K562 (cell line): ENCODE measurements around the gene FBLN2. TPM values are rescaled to one million over a fixed set of nuclear protein-coding genes. Genes with fewer than 3 reads are reported as not detected.
A peak's percentile ranks its signal among the peaks of the same experiment; 100 is the strongest.

Source experiments
- ATAC-seq: fragments of 200-7000 bp; cut with Tn5 transposase; 3 replicates; pipeline ENCODE4 v1.9.1; 2020; ENCODE audit warnings: moderate library complexity
- BruUV-seq: library from RNA; stranded (reverse); fragments of 400-500 nt; replicated peaks from 2 replicates; lab custom pipeline; 2021; lab: Mats Ljungman, UMichigan
- CTCF ChIA-PET: fragments of 300-600 bp; formaldehyde crosslinking; extraction: SDS; loops from one replicate; lab custom pipeline; 2021; ENCODE audit warnings: low intra/inter-chr PET ratio; lab: Yijun Ruan, JAX
- POLR2A ChIA-PET: fragments of 300-600, 350-650 bp; sonication (Branson Sonifier 250); formaldehyde crosslinking; extraction: SDS; loops from one replicate; lab custom pipeline; 2021; ENCODE audit warnings: antibody characterized with exemption, inconsistent platforms; lab: Yijun Ruan, JAX
- DNase-seq, 4 experiments: peaks; one replicate each; pipeline versions ENCODE4 v3.0.0 to v3.0.0-alpha.2; 2011 to 2018; ENCODE audit warnings: low spot score in 3 of 4, mixed read lengths in 3 of 4; ENCODE audit errors: extremely low read depth in 1 of 4
- FAIRE-seq: peaks from 2 replicates; lab custom pipeline; 2011; peaks lifted over from hg19 to GRCh38; lab: Jason Lieb, UNC
- H2AFZ ChIP-seq: 2 replicates; pipeline ENCODE4 v1.6.0; 2011; ENCODE audit warnings: low read depth, low read length, control low read depth, inconsistent platforms
- H3K27ac ChIP-seq: fragments of 200-600 bp; 3 replicates; pipeline ENCODE4 v1.8.0; 2011; ENCODE audit warnings: low read depth, mild to moderate bottlenecking, control low read depth, inconsistent platforms, low read length, moderate library complexity, mixed read lengths; ENCODE audit errors: extremely low read depth
- H3K27me3 ChIP-seq, 2 experiments: fragments of 300-600 bp in 1 of 2; 2 replicates in 1 of 2; 3 replicates in 1 of 2; pipeline versions ENCODE4 v1.6.0 to v1.8.0; 2011; ENCODE audit warnings: inconsistent platforms in 2 of 2, low read length in 2 of 2, mild to moderate bottlenecking in 1 of 2, mixed read lengths in 1 of 2, moderate library complexity in 1 of 2; ENCODE audit not compliant: control insufficient read depth in 2 of 2, insufficient read depth in 2 of 2
- H3K36me3 ChIP-seq: fragments of 300-600 bp; 3 replicates; pipeline ENCODE4 v1.8.0; 2011; ENCODE audit warnings: mild to moderate bottlenecking, low read length, inconsistent platforms; ENCODE audit not compliant: control insufficient read depth, insufficient read depth
- H3K4me1 ChIP-seq, 2 experiments: fragments of 200-600 bp in 1 of 2; replicated peaks in 1 of 2; 2 replicates in 1 of 2; 3 replicates in 1 of 2; pipeline versions ENCODE4 v1.5.1 to v1.8.0; 2011; ENCODE audit warnings: inconsistent platforms in 2 of 2, low read length in 2 of 2, mild to moderate bottlenecking in 1 of 2, mixed read lengths in 1 of 2, moderate library complexity in 1 of 2; ENCODE audit not compliant: control insufficient read depth in 2 of 2, insufficient read depth in 2 of 2
- H3K4me2 ChIP-seq: 2 replicates; pipeline ENCODE4 v1.6.1; 2011; ENCODE audit warnings: low read length, control low read depth, inconsistent platforms, mixed read lengths; ENCODE audit not compliant: insufficient read depth
- H3K4me3 ChIP-seq: fragments of 200-600 bp; sonication (generic), shearing (Covaris generic); 2 replicates; pipeline ENCODE4 v1.5.1; 2016; ENCODE audit warnings: control low read depth, inconsistent platforms
- H3K79me2 ChIP-seq: fragments of 200-600 bp; 3 replicates; pipeline ENCODE4 v1.8.0; 2011; ENCODE audit warnings: low read length, inconsistent platforms; ENCODE audit not compliant: control insufficient read depth, insufficient read depth
- H3K9ac ChIP-seq, 2 experiments: 2 replicates each; pipeline versions ENCODE4 v1.6.0 to v1.6.1; 2011; ENCODE audit warnings: low read depth in 2 of 2, low read length in 2 of 2, control low read depth in 1 of 2, inconsistent platforms in 1 of 2, mild to moderate bottlenecking in 1 of 2, mixed read lengths in 1 of 2; ENCODE audit not compliant: insufficient read depth in 1 of 2
- H3K9me1 ChIP-seq: one replicate; pipeline ENCODE4 v1.6.0; 2011; ENCODE audit warnings: inconsistent platforms, mild to moderate bottlenecking, low read length, moderate library complexity; ENCODE audit not compliant: control insufficient read depth, insufficient read depth
- H3K9me3 ChIP-seq: replicated peaks from 2 replicates; pipeline ENCODE4 v1.5.1; 2011; ENCODE audit warnings: low read depth, low read length, inconsistent platforms; ENCODE audit not compliant: control insufficient read depth, insufficient read depth
- H4K20me1 ChIP-seq: replicated peaks from 2 replicates; pipeline ENCODE4 v1.6.1; 2011; ENCODE audit warnings: low read length, inconsistent platforms, mixed read lengths; ENCODE audit not compliant: control insufficient read depth, insufficient read depth
- DMBX1 ChIP-seq: fragments of 250-450 bp; sonication (Bioruptor Pico); IDR thresholded peaks from 2 replicates; pipeline ENCODE4 v1.8.0; 2022; ENCODE audit warnings: inconsistent platforms, mild to moderate bottlenecking, moderate library complexity, borderline replicate concordance
- FOXJ2 ChIP-seq: fragments of 200-800 bp; sonication (Bioruptor generic); IDR thresholded peaks from 2 replicates; pipeline ENCODE4 v1.6.1; 2016; ENCODE audit warnings: missing genetic modification characterization, missing compliant biosample characterization
- FOXM1 ChIP-seq, 2 experiments: fragments of 450-650 bp in 1 of 2; sonication (generic) in 1 of 2; formaldehyde crosslinking in 1 of 2; IDR thresholded peaks; 2 replicates each; pipeline versions ENCODE4 v1.6.1 to v1.9.0; 2017 to 2022; ENCODE audit warnings: low read depth in 2 of 2, mild to moderate bottlenecking in 2 of 2, missing genetic modification reagents in 1 of 2, moderate library complexity in 1 of 2
- FOXP1 ChIP-seq: sonication (generic); formaldehyde crosslinking; IDR thresholded peaks from 2 replicates; pipeline ENCODE4 v1.8.0; 2022; ENCODE audit warnings: mild to moderate bottlenecking, missing genetic modification reagents
- ILF3 ChIP-seq: fragments of 450-650 bp; IDR thresholded peaks from 2 replicates; pipeline ENCODE4 v1.6.1; 2018; ENCODE audit warnings: antibody characterized with exemption, mild to moderate bottlenecking, moderate library complexity, borderline replicate concordance
- KDM1A ChIP-seq, 2 experiments: fragments of 450-650 bp; IDR thresholded peaks; 2 replicates each; pipeline ENCODE4 v1.6.1; 2016; ENCODE audit warnings: mild to moderate bottlenecking in 2 of 2
- MEIS2 ChIP-seq: fragments of 450-650 bp; IDR thresholded peaks from 2 replicates; pipeline ENCODE4 v1.6.1; 2014; ENCODE audit warnings: mild to moderate bottlenecking; ENCODE audit not compliant: partially characterized antibody
- SLC30A9 ChIP-seq: fragments of 250-450 bp; sonication (Bioruptor Pico); IDR thresholded peaks from 2 replicates; pipeline ENCODE4 v1.8.0; 2022; ENCODE audit warnings: mild to moderate bottlenecking, moderate library complexity
- SMAD2 ChIP-seq: fragments of 150-350 bp; IDR thresholded peaks from 2 replicates; pipeline ENCODE4 v1.6.1; 2014; ENCODE audit warnings: low read depth, mild to moderate bottlenecking, low read length
- ZBTB40 ChIP-seq, 2 experiments: fragments of 450-650 bp in 1 of 2; sonication (generic) in 1 of 2; formaldehyde crosslinking in 1 of 2; IDR thresholded peaks; 2 replicates each; pipeline versions ENCODE4 v1.7.1 to v1.9.0; 2016 to 2022; ENCODE audit warnings: inconsistent platforms in 1 of 2, mild to moderate bottlenecking in 1 of 2, missing genetic modification reagents in 1 of 2
- ZNF140 ChIP-seq: fragments of 250-450 bp; sonication (Bioruptor Pico); IDR thresholded peaks from 2 replicates; pipeline ENCODE4 v1.8.0; 2021; ENCODE audit warnings: moderate library complexity, mild to moderate bottlenecking, inconsistent platforms
- WGBS: fragments of 100-300 bp; shearing (Covaris generic); methylation state at CpG from one replicate; pipeline ENCODE4 v1.1.6; 2016; ENCODE audit warnings: low coverage, mixed read lengths; ENCODE audit not compliant: insufficient coverage; ENCODE audit errors: missing lambda C conversion rate; 5-methylcytosine and 5-hydroxymethylcytosine counted together
- in situ Hi-C: fragments of 300-500 bp; cut with MboI; formaldehyde crosslinking; loops from 4 replicates; pipeline ENCODE4 v1.15.0; 2018; ENCODE audit warnings: inconsistent platforms, mixed read lengths
- intact Hi-C: fragments of 100-400 bp; cut with micrococcal nuclease; formaldehyde crosslinking; loops from 2 replicates; pipeline ENCODE4 v1.14.2; 2022
- polyA plus RNA-seq, 8 experiments: library from polyadenylated mRNA; depleted of rRNA in 4 of 8; stranded (reverse) in 5 of 8; unstranded in 3 of 8; fragments of >200 nt; fragmentation: Nextera tagmentation in 2 of 8; fragmentation: Illumina TruSeq in 1 of 8; extraction: Ambion mirVana in 2 of 8; extraction: Trizol in 1 of 8; gene quantifications; 2 replicates each; pipeline versions ENCODE4 v1.2.1 to v1.2.3, GENCODE V29; 2011 to 2014; ENCODE audit warnings: inconsistent platforms in 1 of 8, missing spikeins in 1 of 8
- total RNA-seq, 7 experiments: library from RNA; depleted of rRNA in 6 of 7; stranded (reverse); fragments of >200 nt in 6 of 7; fragmentation: Illumina TruSeq in 2 of 7; extraction: Trizol in 2 of 7; gene quantifications; 2 replicates each; pipeline versions ENCODE4 v1.2.1 to v1.2.3, GENCODE V29; 2011 to 2021; ENCODE audit warnings: low replicate concordance in 1 of 7
- TF ChIP-seq, protein P1 (sequence below), 2 experiments: fragments of 200-800 bp in 1 of 2; sonication (Bioruptor generic) in 1 of 2; sonication (generic) in 1 of 2; formaldehyde crosslinking in 1 of 2; IDR thresholded peaks in 1 of 2; conservative IDR thresholded peaks in 1 of 2; 2 replicates each; pipeline versions ENCODE4 v1.5.0 to v1.6.1; 2016 to 2020; ENCODE audit warnings: missing compliant biosample characterization in 1 of 2, missing genetic modification characterization in 1 of 2, missing genetic modification reagents in 1 of 2

FBLN2 gene
- total and polyA plus RNA-seq, 9 of the 15 experiments (the other 6 are each of a cell fraction or from before 2014, with no cell fraction given): 0.03 to 0.10 (median 0.04) TPM; not detected in 6

- in situ Hi-C loops (no loop called here), intact Hi-C loops (no loop called here)
- peaks cover 64 to 98% of the 10 kb centered on the region in 2 experiments for H3K27me3 ChIP-seq
- H2AFZ ChIP-seq: no peak overlapping the region
- no peak for DNase-seq
- ChIA-PET POLR2A (interaction anchor here (0.6 to 0.8 kb wide), 2 partner anchors 11 to 147 kb away, joined by 3 read pairs; no protein-coding TSS in a partner anchor), CTCF (no interaction called here)
- peaks cover 24% of the 10 kb centered on the region for H4K20me1 ChIP-seq
- no peaks in the 10 kb centered on the region for H3K79me2 ChIP-seq
- H3K9me3 ChIP-seq: no peaks in the 10 kb centered on the region
- ATAC-seq: no peak
- no peak overlapping the region for H3K9ac ChIP-seq
- WGBS: 2% methylated on average over 8 of the region's 8 CpGs
- H3K4me1 ChIP-seq: peaks cover 0 to 19% of the 10 kb centered on the region in 2 experiments; a peak in 1 of 5 replicates
- H3K4me3 ChIP-seq: no peak overlapping the region
- BruUV-seq: no TSS peak
- H3K36me3 ChIP-seq: no peaks in the 10 kb centered on the region
- no peak overlapping the region for H3K4me2 ChIP-seq
- FAIRE-seq: peak; percentile 15
- H3K27ac ChIP-seq: no peak overlapping the region
- H3K9me1 ChIP-seq: no peaks in the 10 kb centered on the region
- TF ChIP-seq KDM1A (IDR thresholded peaks at IDR 0.05) (no peak), DMBX1 (CRISPR knock-in tag) (no peak), SMAD2 (no peak), FOXP1 (no peak), ZNF140 (CRISPR knock-in tag) (no peak), ILF3 (no peak), MEIS2 (no peak), FOXM1 (IDR thresholded peaks at IDR 0.05; ENCODE audit: low read depth) (no peak), FOXM1 (CRISPR knock-in tag; IDR thresholded peaks at IDR 0.05; ENCODE audit: low read depth) (no peak), ZBTB40 (IDR thresholded peaks at IDR 0.05) (no peak), ZBTB40 (CRISPR knock-in tag; IDR thresholded peaks at IDR 0.05) (no peak), SLC30A9 (CRISPR knock-in tag) (no peak), FOXJ2 (tag) (no peak)
- TF ChIP-seq, protein P1, sequence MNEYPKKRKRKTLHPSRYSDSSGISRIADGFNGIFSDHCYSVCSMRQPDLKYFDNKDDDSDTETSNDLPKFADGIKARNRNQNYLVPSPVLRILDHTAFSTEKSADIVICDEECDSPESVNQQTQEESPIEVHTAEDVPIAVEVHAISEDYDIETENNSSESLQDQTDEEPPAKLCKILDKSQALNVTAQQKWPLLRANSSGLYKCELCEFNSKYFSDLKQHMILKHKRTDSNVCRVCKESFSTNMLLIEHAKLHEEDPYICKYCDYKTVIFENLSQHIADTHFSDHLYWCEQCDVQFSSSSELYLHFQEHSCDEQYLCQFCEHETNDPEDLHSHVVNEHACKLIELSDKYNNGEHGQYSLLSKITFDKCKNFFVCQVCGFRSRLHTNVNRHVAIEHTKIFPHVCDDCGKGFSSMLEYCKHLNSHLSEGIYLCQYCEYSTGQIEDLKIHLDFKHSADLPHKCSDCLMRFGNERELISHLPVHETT (CRISPR knock-in tag; conservative IDR thresholded peaks at IDR 0.05 in 1 of 2, IDR thresholded peaks at IDR 0.05 in 1 of 2): no peak
Observed at GRCh38 chr3:13636874-13637273, 87.9 kb downstream of the FBLN2 start.
